ENCODE measurements around the gene CD6. TPM values are rescaled to one million over a fixed set of nuclear protein-coding genes. Genes with fewer than 3 reads are reported as not detected.

The CD6 gene
- total RNA-seq, 2 donors from 2014 or later: 0.51 to 1.2 TPM

DNA sequence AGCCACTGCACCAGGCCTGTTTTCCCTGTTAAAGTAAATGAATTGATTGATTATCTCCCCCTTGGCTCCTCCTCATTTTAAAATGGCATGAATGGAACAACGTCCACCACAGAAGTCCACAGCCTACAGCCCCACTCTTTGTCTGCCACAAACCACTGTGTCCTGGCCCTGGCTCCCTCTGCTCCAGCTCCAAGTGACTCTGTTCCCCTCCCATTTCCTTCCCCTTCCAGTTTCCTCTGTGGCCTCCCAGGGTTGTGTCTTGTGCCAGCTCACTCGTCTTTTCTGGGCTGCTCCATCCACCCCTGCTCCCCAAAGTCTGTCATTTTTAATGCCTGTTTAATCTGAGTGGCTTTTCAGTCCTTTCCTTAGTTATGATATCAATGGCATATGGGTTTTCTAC lies 78.4 kb downstream of the CD6 start:
- TF ChIP-seq, protein P1, sequence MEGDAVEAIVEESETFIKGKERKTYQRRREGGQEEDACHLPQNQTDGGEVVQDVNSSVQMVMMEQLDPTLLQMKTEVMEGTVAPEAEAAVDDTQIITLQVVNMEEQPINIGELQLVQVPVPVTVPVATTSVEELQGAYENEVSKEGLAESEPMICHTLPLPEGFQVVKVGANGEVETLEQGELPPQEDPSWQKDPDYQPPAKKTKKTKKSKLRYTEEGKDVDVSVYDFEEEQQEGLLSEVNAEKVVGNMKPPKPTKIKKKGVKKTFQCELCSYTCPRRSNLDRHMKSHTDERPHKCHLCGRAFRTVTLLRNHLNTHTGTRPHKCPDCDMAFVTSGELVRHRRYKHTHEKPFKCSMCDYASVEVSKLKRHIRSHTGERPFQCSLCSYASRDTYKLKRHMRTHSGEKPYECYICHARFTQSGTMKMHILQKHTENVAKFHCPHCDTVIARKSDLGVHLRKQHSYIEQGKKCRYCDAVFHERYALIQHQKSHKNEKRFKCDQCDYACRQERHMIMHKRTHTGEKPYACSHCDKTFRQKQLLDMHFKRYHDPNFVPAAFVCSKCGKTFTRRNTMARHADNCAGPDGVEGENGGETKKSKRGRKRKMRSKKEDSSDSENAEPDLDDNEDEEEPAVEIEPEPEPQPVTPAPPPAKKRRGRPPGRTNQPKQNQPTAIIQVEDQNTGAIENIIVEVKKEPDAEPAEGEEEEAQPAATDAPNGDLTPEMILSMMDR (IDR thresholded peaks at IDR 0.05): no peak
- TF ChIP-seq POLR2AphosphoS5 (IDR thresholded peaks at IDR 0.05) (no peak), POLR2A (IDR thresholded peaks at IDR 0.05) (no peak)
- intact Hi-C loops (cut with DNase I): no loop called here
- Histone ChIP-seq H3K4me3 (no peak overlapping the region), H3K36me3 (no peaks in the 10 kb centered on the region), H3K9me3 (no peaks in the 10 kb centered on the region), H3K27me3 (replicated peaks; ENCODE audit: insufficient read depth) (no peaks in the 10 kb centered on the region), H3K4me1 (replicated peaks) (no peaks in the 10 kb centered on the region), H3K27ac (no peak overlapping the region)
- no peak for DNase-seq (ENCODE audit: low spot score)
- 54% methylated on average over 2 of the region's 2 CpGs for WGBS

DNA sequence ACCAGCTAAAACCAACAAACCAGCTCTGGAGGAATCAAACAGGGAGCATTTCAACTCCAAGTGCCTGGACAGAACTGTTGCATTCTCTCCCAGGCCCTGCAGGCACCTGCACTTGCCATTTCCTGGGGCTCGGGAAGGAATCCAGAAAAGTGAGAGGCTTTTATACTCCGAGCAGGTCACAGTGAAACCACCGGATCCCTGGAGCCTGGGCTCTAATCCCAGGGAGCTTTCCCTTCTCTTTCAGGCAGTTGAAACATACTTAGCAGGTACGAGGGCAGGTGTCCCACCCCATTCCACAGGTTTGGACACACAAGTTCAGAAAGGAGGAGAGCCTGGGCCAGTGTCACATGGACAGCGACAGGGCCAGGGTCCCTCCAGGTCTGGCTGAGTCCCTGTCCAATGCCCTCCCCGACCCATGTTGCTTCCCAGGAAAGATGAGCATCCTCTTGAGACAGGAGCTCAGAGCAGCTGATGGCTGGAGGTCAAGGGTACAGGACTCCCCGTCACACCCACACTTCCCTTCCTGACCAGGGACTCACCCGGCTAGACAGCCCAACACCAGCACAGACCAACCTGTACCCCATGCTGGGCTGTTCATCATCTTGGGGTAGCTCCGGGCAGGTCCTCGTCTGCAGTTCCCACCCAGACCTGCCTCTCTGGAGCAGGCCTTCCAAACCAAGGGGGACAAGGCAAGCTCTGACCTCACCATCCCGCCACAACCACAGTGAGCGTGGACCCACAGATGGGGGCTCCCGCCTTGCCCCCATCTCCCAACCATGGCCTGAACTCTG lies 80.9 kb downstream of the CD6 start:
- intact Hi-C loops (cut with DNase I): no loop called here
- Histone ChIP-seq H3K9me3 (no peaks in the 10 kb centered on the region), H3K36me3 (no peaks in the 10 kb centered on the region), H3K27ac (no peak overlapping the region), H3K4me1 (replicated peaks) (no peaks in the 10 kb centered on the region), H3K4me3 (no peak overlapping the region), H3K27me3 (replicated peaks; ENCODE audit: insufficient read depth) (no peaks in the 10 kb centered on the region)
- 85% methylated on average over 13 of the region's 13 CpGs for WGBS
- no peak for TF ChIP-seq POLR2AphosphoS5 (IDR thresholded peaks at IDR 0.05)
- TF ChIP-seq, protein P1 (IDR thresholded peaks at IDR 0.05): no peak
- DNase-seq (ENCODE audit: low spot score): no peak

DNA sequence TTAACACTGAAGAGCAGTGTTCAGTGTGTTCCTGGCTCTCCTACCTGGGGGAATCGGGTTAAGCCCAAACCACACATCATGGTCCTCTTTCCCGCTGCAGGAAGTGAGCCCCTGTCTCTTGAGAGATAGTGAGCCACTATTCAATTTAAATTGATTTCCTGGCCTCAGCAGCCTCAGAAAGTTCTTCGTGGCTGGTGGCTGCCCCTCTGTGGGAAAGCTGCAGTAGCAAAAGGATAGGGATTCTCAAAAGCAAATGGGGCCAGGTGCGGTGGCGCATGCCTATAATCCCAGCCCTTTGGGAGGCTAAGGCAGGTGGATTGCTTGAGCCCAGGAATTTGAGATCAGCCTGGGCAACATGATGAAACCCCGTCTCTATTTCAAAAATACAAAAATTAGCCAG lies 81.7 kb downstream of the CD6 start:
- H3K9me3 ChIP-seq: no peaks in the 10 kb centered on the region
- intact Hi-C loops (cut with DNase I): no loop called here
- H3K27ac ChIP-seq: no peak overlapping the region
- no peak overlapping the region for H3K4me3 ChIP-seq
- H3K4me1 ChIP-seq (replicated peaks): no peaks in the 10 kb centered on the region
- DNase-seq (ENCODE audit: low spot score): no peak
- 82% methylated on average over 6 of the region's 6 CpGs for WGBS
- no peak for TF ChIP-seq POLR2A (IDR thresholded peaks at IDR 0.05)
- no peak for TF ChIP-seq POLR2AphosphoS5 (IDR thresholded peaks at IDR 0.05)
- TF ChIP-seq, protein P1 (IDR thresholded peaks at IDR 0.05): no peak
- H3K27me3 ChIP-seq (replicated peaks; ENCODE audit: insufficient read depth): no peaks in the 10 kb centered on the region
- H3K36me3 ChIP-seq: no peaks in the 10 kb centered on the region

DNA sequence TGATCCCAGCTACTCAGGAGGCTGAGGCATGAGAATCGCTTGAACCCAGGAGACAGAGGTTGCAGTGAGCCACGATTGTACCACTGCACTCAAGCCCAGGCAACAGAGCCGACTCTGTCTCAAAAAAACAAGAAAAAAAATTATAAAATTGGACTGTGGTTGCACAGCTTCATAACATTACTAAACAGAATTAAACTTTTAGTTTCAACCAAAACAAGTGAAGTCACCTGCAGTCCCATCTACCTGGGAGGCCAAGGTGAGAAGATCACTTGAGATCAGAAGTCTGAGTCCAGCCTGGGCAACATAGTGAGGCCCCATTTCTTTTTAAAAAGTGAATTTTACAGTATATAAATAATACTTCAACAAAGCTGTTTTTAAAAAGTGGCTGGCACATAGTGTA lies 83.0 kb downstream of the CD6 start:
- Histone ChIP-seq H3K4me1 (replicated peaks) (no peaks in the 10 kb centered on the region), H3K9me3 (no peaks in the 10 kb centered on the region), H3K4me3 (no peak overlapping the region), H3K27ac (no peak overlapping the region), H3K27me3 (replicated peaks; ENCODE audit: insufficient read depth) (no peaks in the 10 kb centered on the region), H3K36me3 (no peaks in the 10 kb centered on the region)
- DNase-seq (ENCODE audit: low spot score): no peak
- intact Hi-C loops (cut with DNase I): no loop called here
- TF ChIP-seq POLR2AphosphoS5 (IDR thresholded peaks at IDR 0.05) (no peak), POLR2A (IDR thresholded peaks at IDR 0.05) (no peak)
- TF ChIP-seq, protein P1 (IDR thresholded peaks at IDR 0.05): no peak
- WGBS: 88% methylated on average over 3 of the region's 3 CpGs

DNA sequence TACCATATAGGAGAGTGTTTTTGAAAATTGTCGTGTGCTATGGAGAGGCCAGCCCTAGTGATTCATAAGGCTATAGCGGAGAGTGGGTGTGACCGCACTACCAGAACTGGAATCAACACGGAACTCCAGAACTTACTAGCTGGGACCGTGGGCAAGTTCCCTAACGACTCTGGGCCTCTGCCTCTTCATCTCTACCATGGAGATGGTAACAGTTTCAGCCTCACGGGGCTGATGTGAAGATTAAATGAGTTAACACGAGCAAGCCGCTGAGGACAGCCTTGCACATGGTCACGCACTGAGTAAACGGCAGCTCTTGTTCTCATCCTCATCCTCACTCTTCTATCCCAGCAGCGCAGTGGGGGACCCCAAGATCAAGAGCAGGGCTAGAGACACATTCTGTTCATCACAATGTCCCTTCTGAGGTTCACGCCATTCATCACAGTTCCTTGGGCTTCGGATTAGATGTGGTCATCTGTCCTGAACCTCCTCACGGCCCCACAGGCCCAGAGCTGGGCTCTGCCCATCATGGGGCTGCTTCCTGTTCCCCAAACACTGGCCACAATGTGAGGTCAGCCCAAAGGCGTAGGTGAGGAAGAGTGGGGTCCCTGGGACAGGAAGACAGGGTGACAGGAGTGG lies 83.6 kb downstream of the CD6 start:
- H3K27ac ChIP-seq: no peak overlapping the region
- no peak overlapping the region for H3K4me3 ChIP-seq
- no peaks in the 10 kb centered on the region for H3K36me3 ChIP-seq
- 90% methylated on average over 16 of the region's 16 CpGs for WGBS
- intact Hi-C loops (cut with DNase I): no loop called here
- DNase-seq (ENCODE audit: low spot score): no peak
- TF ChIP-seq POLR2AphosphoS5 (IDR thresholded peaks at IDR 0.05) (no peak), POLR2A (IDR thresholded peaks at IDR 0.05) (no peak)
- TF ChIP-seq, protein P1 (IDR thresholded peaks at IDR 0.05): no peak
- H3K27me3 ChIP-seq (replicated peaks; ENCODE audit: insufficient read depth): no peaks in the 10 kb centered on the region
- H3K4me1 ChIP-seq (replicated peaks): no peaks in the 10 kb centered on the region
- H3K9me3 ChIP-seq: no peaks in the 10 kb centered on the region

Data from prostate gland (tissue), 2 donors.